BJ (cell line): ENCODE results near the gene NAALADL2. TPM values are rescaled to one million over a fixed set of nuclear protein-coding genes. Genes with fewer than 3 reads are reported as not detected.

ENCODE experiments used
- CTCF ChIA-PET: fragments of 350-600 bp; formaldehyde crosslinking; extraction: SDS; loops from one replicate; lab custom pipeline; 2021; ENCODE audit warnings: antibody characterized with exemption, inconsistent platforms; lab: Yijun Ruan, JAX
- POLR2A ChIA-PET: fragments of 300-600 bp; sonication (Branson Sonifier 250); formaldehyde crosslinking; extraction: SDS; loops from one replicate; lab custom pipeline; 2021; ENCODE audit warnings: antibody characterized with exemption; lab: Charles Lee
- DNase-seq: peaks from one replicate; pipeline ENCODE4 v3.0.0-alpha.2; 2011; ENCODE audit warnings: low read depth
- H3K27me3 ChIP-seq: 2 replicates; pipeline ENCODE4 v1.6.0; 2011; ENCODE audit warnings: low read length; ENCODE audit not compliant: control insufficient read depth, insufficient read depth
- H3K36me3 ChIP-seq: 2 replicates; pipeline ENCODE4 v1.5.1; 2011; ENCODE audit warnings: low read length; ENCODE audit not compliant: control insufficient read depth, insufficient read depth
- H3K4me3 ChIP-seq: 2 replicates; pipeline ENCODE4 v1.5.1; 2011; ENCODE audit warnings: low read depth, mild to moderate bottlenecking, control low read depth, low read length
- CTCF ChIP-seq: IDR thresholded peaks from 2 replicates; pipeline ENCODE4 v1.5.1; 2011; ENCODE audit warnings: low read depth, mild to moderate bottlenecking, control low read depth, inconsistent platforms, low read length, moderate library complexity; ENCODE audit not compliant: insufficient read depth
- polyA plus RNA-seq: library from polyadenylated mRNA; depleted of rRNA; stranded (reverse); fragments of >200 nt; gene quantifications from 2 replicates; pipeline ENCODE4 v1.2.3, GENCODE V29; 2011

NAALADL2 gene
- polyA plus RNA-seq, 1 experiment, result 3.6 TPM

GRCh38 chr3:175573226-175573625 is 714.1 kb downstream of the NAALADL2 start:
- TF ChIP-seq CTCF, result no peak
- no peaks in the 10 kb centered on the region for H3K27me3 ChIP-seq
- H3K4me3 ChIP-seq, result no peak overlapping the region
- POLR2A ChIA-PET, result no interaction called here
- DNase-seq, result peak; percentile 16
- CTCF ChIA-PET, result no interaction called here
- no peaks in the 10 kb centered on the region for H3K36me3 ChIP-seq

GRCh38 chr3:175580318-175580717 is 721.2 kb downstream of the NAALADL2 start:
- DNase-seq, result no peak
- no peak overlapping the region for H3K4me3 ChIP-seq
- no peak for TF ChIP-seq CTCF
- no peaks in the 10 kb centered on the region for H3K36me3 ChIP-seq
- ChIA-PET CTCF (no interaction called here), POLR2A (no interaction called here)
- H3K27me3 ChIP-seq, result no peaks in the 10 kb centered on the region

GRCh38 chr3:175585898-175586297 is 726.8 kb downstream of the NAALADL2 start:
- DNase-seq, result peak; percentile 9
- ChIA-PET CTCF (interaction anchor here (0.8 kb wide), 1 partner anchor 11 kb away, joined by 3 read pairs; no protein-coding TSS in a partner anchor), POLR2A (no interaction called here)
- TF ChIP-seq CTCF, result no peak
- Histone ChIP-seq H3K36me3 (no peaks in the 10 kb centered on the region), H3K4me3 (no peak overlapping the region), H3K27me3 (no peaks in the 10 kb centered on the region)

GRCh38 chr3:175590745-175591144 is 731.6 kb downstream of the NAALADL2 start:
- CTCF ChIA-PET, result no interaction called here
- POLR2A ChIA-PET, result no interaction called here
- no peak for DNase-seq

GRCh38 chr3:175591375-175591774 is 732.2 kb downstream of the NAALADL2 start:
- ChIA-PET CTCF (no interaction called here), POLR2A (no interaction called here)
- Histone ChIP-seq H3K27me3 (no peaks in the 10 kb centered on the region), H3K4me3 (no peak overlapping the region), H3K36me3 (no peaks in the 10 kb centered on the region)
- no peak for TF ChIP-seq CTCF
- no peak for DNase-seq

More at GRCh38 chr3:175590745-175591144, 731.6 kb downstream of the NAALADL2 start:
- Histone ChIP-seq H3K27me3 (no peaks in the 10 kb centered on the region), H3K4me3 (no peak overlapping the region), H3K36me3 (no peaks in the 10 kb centered on the region)
- no peak for TF ChIP-seq CTCF
